ENCODE measurements around the gene SIN3A. TPM values are rescaled to one million over a fixed set of nuclear protein-coding genes. Genes with fewer than 3 reads are reported as not detected.

The SIN3A gene
- total and polyA plus RNA-seq, 2 of the 8 experiments (the other 6 are each of a cell fraction or from before 2014, with no cell fraction given) = 69.5 to 109 TPM

DNA sequence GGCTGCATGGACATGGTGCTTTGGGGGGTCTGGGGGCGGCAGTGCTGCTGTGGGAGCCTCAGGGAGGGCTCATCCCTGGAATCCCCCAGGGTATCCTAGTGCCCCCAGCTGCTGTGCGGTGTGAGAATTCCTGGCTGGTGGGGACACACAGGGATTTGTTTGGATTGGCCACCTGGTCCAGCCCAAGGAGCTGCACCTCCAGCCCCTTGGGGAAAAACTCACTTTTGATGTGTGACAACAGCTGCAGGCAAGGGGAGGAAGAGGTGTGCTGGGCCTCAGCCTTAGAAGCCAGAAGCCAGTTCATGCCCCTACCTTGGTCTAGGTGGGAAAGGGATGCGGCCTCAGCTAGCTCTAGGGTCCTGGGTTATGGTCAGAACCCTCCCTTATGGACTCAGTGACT, 124.0 kb downstream of the SIN3A start (continued):
- TF ChIP-seq EP300 (IDR thresholded peaks at IDR 0.05; ENCODE audit: borderline replicate concordance in 1 of 2, low read depth in 2 of 2, low read length in 2 of 2) (no peak), GABPA (IDR thresholded peaks at IDR 0.05; ENCODE audit: borderline replicate concordance, insufficient read depth, low read length) (no peak), RAD21 (IDR thresholded peaks at IDR 0.05 in 1 of 2, conservative IDR thresholded peaks at IDR 0.05 in 1 of 2; ENCODE audit: low read depth in 2 of 2, low read length in 2 of 2) (no peak), CBX8 (IDR thresholded peaks at IDR 0.05; ENCODE audit: borderline replicate concordance, low read depth, low read length) (no peak), SRF (IDR thresholded peaks at IDR 0.05; ENCODE audit: low read depth, low read length) (no peak), SP1 (IDR thresholded peaks at IDR 0.05; ENCODE audit: low read depth, low read length) (no peak), CBX5 (IDR thresholded peaks at IDR 0.05; ENCODE audit: low read depth, low read length) (no peak), EGR1 (IDR thresholded peaks at IDR 0.05; ENCODE audit: borderline replicate concordance, low read depth, low read length) (no peak), CEBPB (IDR thresholded peaks at IDR 0.05; ENCODE audit: low read depth, low read length) (no peak)

Data from H1 (cell line).